GM19463 (cell line): Measurements from ENCODE around the gene SLC30A4.
"Not testable (repeated sequence)": the region's sequence is repeated elsewhere in the genome, so short reads cannot be mapped to it uniquely, and the experiment has no call there.

Source experiments
- ATAC-seq: cut with Tn5 transposase; IDR thresholded peaks from one replicate; pipeline ENCODE4 v1.9.1; 2021; ENCODE audit warnings: mild to moderate bottlenecking, moderate library complexity; ENCODE audit not compliant: unreplicated experiment

SLC30A4 gene

GRCh38 chr15:45510758-45511280, 11.7 kb downstream of the SLC30A4 start:
- ATAC-seq = no peak

DNA sequence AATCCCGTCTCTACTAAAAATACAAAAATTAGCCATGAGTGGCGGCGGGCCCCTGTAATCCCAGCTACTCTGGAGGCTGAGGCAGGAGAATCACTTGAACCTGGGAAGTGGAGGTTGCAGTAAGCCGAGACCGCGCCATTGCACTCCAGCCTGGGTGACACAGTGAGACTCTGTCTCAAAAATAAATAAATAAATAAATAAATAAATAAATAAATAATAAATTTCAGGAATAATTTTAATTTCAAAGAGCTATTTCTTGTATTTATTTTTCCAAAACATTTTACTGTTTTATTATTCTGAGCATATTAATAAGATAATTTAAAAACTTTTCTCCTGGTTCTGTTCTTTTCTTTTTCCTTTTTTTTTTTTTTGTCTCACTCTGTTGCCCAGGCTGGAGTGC, 15.4 kb downstream of the SLC30A4 start:
- not testable (repeated sequence) for ATAC-seq

- no peak for ATAC-seq
Observed at GRCh38 chr15:45499426-45499825, 23.1 kb downstream of the SLC30A4 start.

- no peak for ATAC-seq
Observed at GRCh38 chr15:45498701-45499100, 23.9 kb downstream of the SLC30A4 start.

- no peak for ATAC-seq
Observed at GRCh38 chr15:45497261-45497660, 25.3 kb downstream of the SLC30A4 start.

GRCh38 chr15:45496658-45497057, 25.9 kb downstream of the SLC30A4 start:
- no peak for ATAC-seq

GRCh38 chr15:45495588-45495987, 27.0 kb downstream of the SLC30A4 start:
- ATAC-seq = no peak

- no peak for ATAC-seq
Observed at GRCh38 chr15:45489690-45490238, 32.8 kb downstream of the SLC30A4 start.

- no peak for ATAC-seq
Observed at GRCh38 chr15:45486317-45486716, 36.2 kb downstream of the SLC30A4 start.

- ATAC-seq = no peak
Observed at GRCh38 chr15:45481135-45481534, 41.4 kb downstream of the SLC30A4 start.

GRCh38 chr15:45476410-45476809, 46.1 kb downstream of the SLC30A4 start:
- ATAC-seq = no peak

DNA sequence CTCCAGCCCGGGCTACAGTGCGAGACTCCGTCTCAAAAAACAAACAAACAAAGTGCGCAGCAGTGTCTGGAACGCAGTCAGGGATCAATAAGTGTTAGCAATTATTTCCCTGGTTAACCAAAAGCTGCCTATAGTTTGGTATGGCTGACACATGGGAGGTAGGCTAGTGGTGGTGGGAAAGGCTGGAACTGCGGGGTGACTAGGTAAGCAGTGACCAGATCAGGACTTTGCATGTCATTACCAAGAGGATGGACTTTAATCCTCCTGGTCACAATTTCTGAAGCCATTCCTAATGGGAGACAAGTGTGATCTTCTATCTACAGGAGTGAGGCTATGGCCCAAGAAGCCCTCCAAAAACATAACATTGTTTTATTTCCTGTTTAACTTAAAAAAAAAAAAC, 47.8 kb downstream of the SLC30A4 start:
- ATAC-seq = no peak

- no peak for ATAC-seq
Observed at GRCh38 chr15:45473068-45473467, 49.5 kb downstream of the SLC30A4 start.

DNA sequence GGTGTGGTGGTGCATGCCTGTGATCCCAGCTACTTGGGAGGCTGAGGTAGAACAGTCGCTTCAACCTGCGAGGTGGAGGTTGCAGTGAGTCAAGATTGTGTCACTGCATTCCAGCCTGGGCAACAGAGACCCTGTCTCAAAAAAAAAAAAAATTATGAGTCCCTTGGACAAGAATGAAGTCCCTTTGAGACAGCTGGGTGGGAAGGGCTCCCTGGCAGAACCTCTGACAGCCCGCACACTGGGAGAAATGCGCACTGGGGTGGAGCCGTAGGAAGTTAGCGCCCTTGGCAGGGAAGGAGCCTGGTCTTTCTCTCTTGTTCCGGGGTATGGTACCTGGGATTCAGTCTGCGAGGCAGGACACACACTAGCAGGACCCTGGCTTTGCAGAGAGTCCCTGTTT, 51.4 kb downstream of the SLC30A4 start:
- no peak for ATAC-seq

GRCh38 chr15:45469441-45469840, 53.1 kb downstream of the SLC30A4 start:
- ATAC-seq = no peak

DNA sequence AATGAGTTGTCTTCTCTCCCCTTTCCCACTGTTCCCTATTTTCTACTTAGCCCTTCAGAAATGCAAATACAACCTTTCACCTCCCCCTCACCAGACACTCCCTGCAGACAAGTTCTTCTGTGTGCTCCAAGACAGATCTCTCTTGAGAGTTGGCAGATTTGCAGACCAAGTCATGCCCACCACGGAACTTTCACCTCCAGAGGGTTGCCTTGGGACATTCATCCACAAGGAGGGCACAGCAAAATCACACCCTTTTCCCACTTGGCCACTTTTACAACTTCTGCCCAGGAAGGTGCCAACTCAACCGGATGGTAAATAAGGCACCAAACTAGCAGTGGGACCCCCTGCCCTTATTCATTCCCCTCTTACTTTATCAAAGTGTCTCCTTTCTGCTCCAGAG, 53.5 kb downstream of the SLC30A4 start:
- ATAC-seq = no peak

DNA sequence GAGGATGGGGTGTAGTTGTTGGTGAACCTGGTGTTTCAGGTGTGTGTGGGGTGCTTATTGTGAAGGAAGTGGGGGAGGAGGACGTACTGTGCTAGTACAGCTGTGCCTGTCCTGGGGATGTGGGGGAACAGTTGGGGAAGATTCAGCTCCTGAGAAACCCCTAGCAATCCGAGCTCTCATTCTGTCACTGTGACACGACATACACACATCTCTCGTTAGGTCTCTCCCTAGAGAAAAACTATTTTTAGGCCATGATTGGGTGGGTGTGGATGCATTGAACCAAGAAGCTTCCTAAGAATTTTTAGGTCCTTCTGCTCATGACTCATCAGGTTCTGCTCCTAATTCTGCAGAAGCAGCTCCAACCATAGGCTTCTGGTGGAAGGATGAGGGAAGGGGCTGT, 54.3 kb downstream of the SLC30A4 start:
- ATAC-seq = no peak

DNA sequence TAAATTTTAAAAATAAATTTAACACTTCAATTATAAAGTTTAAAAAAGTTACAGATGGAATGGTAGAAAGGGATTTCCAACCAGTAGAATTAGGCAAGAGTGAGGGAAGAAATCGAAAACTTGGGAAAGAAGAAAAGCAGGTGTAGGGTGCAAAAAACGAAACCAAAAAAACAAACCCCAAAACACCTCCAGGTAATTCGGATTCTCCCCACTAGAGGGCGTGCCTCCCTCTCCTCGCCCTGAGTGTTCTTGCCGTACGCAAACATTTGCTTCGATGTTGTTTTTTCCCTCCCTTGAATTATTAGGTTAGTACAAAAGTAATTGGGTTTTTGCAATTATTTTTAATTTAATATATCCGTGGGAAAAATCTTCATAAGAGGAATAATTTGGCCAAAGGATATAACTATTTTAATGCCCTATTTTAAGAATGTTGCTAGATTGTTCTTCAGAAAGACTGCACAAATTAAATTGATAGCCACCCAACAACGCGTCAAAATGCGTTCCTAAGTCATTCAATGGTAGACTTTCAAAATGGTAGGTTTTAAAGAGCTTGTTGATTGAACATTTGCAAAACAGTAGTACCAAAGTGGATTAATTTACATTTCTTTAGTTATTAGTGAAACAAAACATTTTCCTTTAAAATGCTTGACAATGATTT, 63.7 kb downstream of the SLC30A4 start:
- no peak for ATAC-seq

DNA sequence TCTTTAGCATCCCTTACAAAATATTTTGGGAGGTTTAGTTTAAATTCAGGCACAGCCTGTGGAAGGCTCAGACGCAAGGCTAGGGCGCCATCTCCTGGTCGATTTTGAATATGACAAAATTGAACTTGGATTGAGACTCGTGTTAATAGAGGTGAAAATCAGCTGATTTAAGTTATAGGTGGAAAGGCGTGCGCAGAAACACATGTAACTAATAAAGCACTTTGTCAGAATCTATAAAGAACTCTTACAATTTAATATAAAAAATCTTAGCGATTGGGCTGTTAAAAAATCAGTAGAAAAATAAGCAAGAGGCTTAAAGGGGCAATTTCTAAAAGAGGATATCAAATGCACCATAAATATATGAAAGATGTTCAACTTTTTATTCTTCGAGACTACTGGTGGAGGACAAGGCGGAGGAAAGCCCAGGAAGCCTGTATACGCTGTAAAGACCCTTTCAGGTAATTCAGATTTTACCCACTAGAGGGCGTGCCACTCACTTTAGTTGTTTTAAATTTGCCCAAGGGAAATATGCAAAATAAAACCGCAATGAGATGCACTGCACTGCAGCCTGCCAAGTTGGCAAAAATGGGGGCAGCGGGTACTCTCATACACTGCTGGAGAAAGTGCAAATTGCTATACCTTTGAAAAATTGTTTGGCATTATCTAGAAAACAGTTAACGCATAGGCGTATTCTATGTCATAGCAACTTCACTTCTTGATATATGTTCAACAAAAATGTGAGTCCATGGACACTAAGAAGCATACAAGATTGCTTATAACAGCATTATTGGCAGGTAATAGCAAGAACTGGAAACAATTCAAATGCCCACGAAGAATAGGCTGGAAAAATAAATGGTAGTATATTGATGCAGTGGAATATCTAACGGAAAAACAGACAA, 64.7 kb downstream of the SLC30A4 start:
- ATAC-seq = peak; percentile 39

GRCh38 chr15:45457220-45457619, 65.3 kb downstream of the SLC30A4 start:
- no peak for ATAC-seq

GRCh38 chr15:45456212-45457106, 66.1 kb downstream of the SLC30A4 start:
- no peak for ATAC-seq
